ENCODE data around the gene FAM184A. TPM values are rescaled to one million over a fixed set of nuclear protein-coding genes. Genes with fewer than 3 reads are reported as not detected.

Gene FAM184A
- total RNA-seq, 1 experiment from 2014 or later = 8.6 TPM

DNA sequence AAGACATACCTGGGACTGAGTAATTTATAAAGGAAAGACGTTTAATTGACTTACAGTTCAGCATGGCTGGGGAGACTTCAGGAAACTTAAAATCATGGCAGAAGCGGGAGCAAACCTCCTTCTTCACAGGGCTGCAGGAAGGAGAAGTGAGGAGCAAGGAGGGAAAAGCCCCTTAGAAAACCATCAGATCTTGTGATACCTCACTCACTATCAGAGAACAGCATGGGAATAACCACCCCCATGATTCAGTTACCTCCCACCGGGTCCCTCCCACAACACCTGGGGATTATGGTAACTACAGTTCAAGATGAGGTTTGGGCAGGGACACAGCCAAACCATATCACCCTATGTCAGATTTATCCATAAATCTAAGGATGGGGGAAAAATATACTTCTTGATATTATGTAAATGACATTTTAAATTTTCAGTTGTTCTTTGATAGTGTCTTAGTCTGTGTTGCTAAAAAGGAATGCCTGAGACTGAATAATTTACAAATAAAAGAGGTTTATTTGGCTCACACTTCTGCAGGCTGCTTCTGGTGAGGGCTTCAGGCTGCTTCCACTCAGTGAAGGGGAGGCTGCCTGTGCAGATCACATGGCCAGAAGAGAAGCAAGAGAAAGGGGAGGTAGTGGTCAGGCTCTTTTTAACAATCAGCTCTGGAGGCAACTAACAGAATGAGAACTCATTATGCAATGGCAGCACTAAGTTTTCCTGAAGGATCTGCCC is 142.3 kb downstream of the FAM184A start:
- no peaks in the 10 kb centered on the region for H3K27me3 Mint-ChIP-seq (ENCODE audit: unreplicated experiment)
- peaks cover 30% of the 10 kb centered on the region for H3K4me1 Mint-ChIP-seq (ENCODE audit: low read depth, unreplicated experiment)
- peaks cover 31% of the 10 kb centered on the region for H3K36me3 Mint-ChIP-seq (ENCODE audit: insufficient read depth, unreplicated experiment)
- BruUV-seq (replicated peaks) = no TSS peak
- peak overlapping the region; percentile 62 for H3K27ac Mint-ChIP-seq (ENCODE audit: unreplicated experiment)
- CTCF ChIA-PET = no interaction called here
- TF ChIP-seq, protein P1, sequence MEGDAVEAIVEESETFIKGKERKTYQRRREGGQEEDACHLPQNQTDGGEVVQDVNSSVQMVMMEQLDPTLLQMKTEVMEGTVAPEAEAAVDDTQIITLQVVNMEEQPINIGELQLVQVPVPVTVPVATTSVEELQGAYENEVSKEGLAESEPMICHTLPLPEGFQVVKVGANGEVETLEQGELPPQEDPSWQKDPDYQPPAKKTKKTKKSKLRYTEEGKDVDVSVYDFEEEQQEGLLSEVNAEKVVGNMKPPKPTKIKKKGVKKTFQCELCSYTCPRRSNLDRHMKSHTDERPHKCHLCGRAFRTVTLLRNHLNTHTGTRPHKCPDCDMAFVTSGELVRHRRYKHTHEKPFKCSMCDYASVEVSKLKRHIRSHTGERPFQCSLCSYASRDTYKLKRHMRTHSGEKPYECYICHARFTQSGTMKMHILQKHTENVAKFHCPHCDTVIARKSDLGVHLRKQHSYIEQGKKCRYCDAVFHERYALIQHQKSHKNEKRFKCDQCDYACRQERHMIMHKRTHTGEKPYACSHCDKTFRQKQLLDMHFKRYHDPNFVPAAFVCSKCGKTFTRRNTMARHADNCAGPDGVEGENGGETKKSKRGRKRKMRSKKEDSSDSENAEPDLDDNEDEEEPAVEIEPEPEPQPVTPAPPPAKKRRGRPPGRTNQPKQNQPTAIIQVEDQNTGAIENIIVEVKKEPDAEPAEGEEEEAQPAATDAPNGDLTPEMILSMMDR (IDR thresholded peaks at IDR 0.05; ENCODE audit: unreplicated experiment) = no peak
- peaks cover 2% of the 10 kb centered on the region for H3K9me3 Mint-ChIP-seq (ENCODE audit: low read depth, unreplicated experiment)
- no peak for DNase-seq
- intact Hi-C loops (cut with micrococcal nuclease; ENCODE audit: unreplicated experiment) = no loop called here
- H3K4me3 Mint-ChIP-seq (ENCODE audit: low read depth, unreplicated experiment) = peak overlapping the region; percentile 86

DNA sequence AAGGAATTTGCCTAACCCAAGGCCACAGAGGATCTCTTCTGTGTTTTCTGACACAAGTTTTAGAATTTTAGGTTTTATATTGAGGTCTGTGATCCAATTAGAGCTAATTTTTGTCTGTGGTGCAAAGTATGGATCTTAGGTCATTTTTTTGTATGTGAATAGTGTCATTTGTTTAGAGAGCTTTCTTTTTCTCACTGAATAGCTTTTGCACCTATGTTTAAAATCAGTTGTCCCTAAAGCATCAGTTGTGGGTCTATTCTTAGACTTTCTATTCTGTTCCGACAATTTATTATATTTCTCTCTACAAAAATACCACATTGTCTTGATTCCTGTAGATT is 143.2 kb downstream of the FAM184A start:
- no TSS peak for BruUV-seq (replicated peaks)
- H3K27ac Mint-ChIP-seq (ENCODE audit: unreplicated experiment) = peak overlapping the region; percentile 62
- TF ChIP-seq, protein P1 (IDR thresholded peaks at IDR 0.05; ENCODE audit: unreplicated experiment) = no peak
- DNase-seq = no peak
- H3K27me3 Mint-ChIP-seq (ENCODE audit: unreplicated experiment) = no peaks in the 10 kb centered on the region
- H3K4me3 Mint-ChIP-seq (ENCODE audit: low read depth, unreplicated experiment) = peak overlapping the region; percentile 86
- CTCF ChIA-PET = no interaction called here
- H3K9me3 Mint-ChIP-seq (ENCODE audit: low read depth, unreplicated experiment) = peaks cover 2% of the 10 kb centered on the region
- H3K36me3 Mint-ChIP-seq (ENCODE audit: insufficient read depth, unreplicated experiment) = peaks cover 31% of the 10 kb centered on the region
- H3K4me1 Mint-ChIP-seq (ENCODE audit: low read depth, unreplicated experiment) = peaks cover 30% of the 10 kb centered on the region
- intact Hi-C loops (cut with micrococcal nuclease; ENCODE audit: unreplicated experiment) = no loop called here

DNA sequence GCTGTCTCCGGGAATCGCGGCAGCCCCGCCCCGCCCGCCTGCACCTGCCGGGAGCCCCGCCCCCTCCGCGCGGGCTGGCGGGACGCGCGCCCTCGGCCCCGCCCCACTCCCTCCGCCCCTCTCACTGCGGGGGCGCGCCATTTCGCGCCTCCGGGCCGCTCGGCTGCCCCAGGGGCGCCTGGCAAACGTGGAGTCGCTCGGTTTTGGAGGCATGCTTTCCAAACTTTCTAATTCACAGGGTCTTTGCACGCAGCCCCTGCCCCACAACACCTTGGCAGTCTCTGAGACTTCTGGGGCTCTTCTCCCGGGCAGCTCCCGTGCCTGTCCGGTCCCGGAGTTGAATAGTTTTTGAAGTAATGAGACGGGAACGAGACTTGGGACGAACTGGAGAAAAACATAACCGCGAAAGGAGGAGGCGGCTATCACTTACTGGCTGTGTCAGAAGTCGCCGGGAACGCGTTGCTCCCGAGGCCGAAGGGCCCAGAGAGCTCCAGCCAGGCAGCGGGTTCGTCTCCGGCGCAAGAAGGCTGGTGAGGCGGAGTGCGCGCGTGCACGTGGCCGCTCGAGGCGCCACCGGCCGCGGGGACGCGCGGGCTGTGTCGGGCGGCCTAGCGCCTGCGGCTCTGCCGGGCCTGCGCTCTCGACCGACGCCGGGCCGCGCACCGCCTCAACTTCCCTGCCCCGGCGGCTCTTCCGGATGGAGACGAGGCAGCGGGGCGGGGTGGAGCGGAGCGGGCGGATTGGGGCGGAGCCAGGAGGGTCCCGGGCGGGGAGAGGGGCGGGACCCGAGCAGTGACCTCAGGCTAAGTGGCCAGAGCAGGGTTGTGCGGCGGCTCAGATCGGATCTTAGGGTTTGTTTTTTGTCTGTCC is 143.8 kb downstream of the FAM184A start, which contains the start of gene MCM9:
TSS of gene MCM9 (minus strand) at position 699 of the 870 bp plus-strand sequence. CDS start 3,436 bp downstream, outside the sequence.
- Mint-ChIP-seq H3K4me3 (ENCODE audit: low read depth, unreplicated experiment) (peak within 1 kb of the TSS; percentile 86), H3K36me3 (ENCODE audit: insufficient read depth, unreplicated experiment) (peaks cover 31% of the 10 kb centered on the region), H3K9me3 (ENCODE audit: low read depth, unreplicated experiment) (peaks cover 2% of the 10 kb centered on the region), H3K27me3 (ENCODE audit: unreplicated experiment) (no peaks in the 10 kb centered on the region), H3K4me1 (ENCODE audit: low read depth, unreplicated experiment) (peaks cover 30% of the 10 kb centered on the region), H3K27ac (ENCODE audit: unreplicated experiment) (peak within 1 kb of the TSS; percentile 62)
- CTCF ChIA-PET = no interaction called here
- intact Hi-C loops (cut with micrococcal nuclease; ENCODE audit: unreplicated experiment) = loop anchor here (5.0 kb wide), 1 partner anchor 37 kb away; no protein-coding TSS in a partner anchor
- DNase-seq = peak; percentile 91
- TF ChIP-seq, protein P1 (IDR thresholded peaks at IDR 0.05; ENCODE audit: unreplicated experiment) = no peak
- no TSS peak for BruUV-seq (replicated peaks)

DNA sequence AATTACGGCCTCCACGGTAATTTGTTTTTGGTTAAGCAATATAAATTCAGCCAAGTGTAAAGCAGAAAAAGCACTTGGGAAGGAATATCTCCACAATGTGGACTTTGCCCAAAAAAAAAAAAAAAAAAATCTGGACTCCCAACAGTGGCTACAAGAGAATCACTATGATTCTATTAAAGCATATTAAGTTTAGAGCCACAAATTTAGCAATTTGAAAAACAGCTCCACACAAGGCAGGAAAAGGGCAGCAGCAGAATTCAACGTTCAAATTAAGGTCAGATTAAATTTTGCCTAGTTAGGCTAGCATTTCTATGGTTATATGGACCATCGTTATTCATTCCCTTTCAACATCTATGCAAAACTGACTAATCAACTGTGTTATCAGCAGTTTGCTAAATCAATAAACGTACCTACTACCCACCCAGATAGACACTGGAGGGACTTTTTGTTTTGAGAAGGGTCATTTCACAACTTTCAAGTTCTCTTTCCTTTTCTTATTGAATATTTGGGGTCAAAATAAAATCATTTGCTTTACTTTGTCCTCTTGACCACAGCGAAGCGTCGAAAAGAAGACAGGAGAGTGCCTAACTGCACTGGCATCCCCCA is 144.5 kb downstream of the FAM184A start:
- no peak for DNase-seq
- Mint-ChIP-seq H3K27ac (ENCODE audit: unreplicated experiment) (peak overlapping the region; percentile 42), H3K27me3 (ENCODE audit: unreplicated experiment) (no peaks in the 10 kb centered on the region), H3K4me1 (ENCODE audit: low read depth, unreplicated experiment) (peaks cover 30% of the 10 kb centered on the region), H3K9me3 (ENCODE audit: low read depth, unreplicated experiment) (peaks cover 2% of the 10 kb centered on the region), H3K36me3 (ENCODE audit: insufficient read depth, unreplicated experiment) (peaks cover 31% of the 10 kb centered on the region), H3K4me3 (ENCODE audit: low read depth, unreplicated experiment) (peak overlapping the region; percentile 86)
- CTCF ChIA-PET = no interaction called here
- intact Hi-C loops (cut with micrococcal nuclease; ENCODE audit: unreplicated experiment) = loop anchor here (5.0 kb wide), 1 partner anchor 37 kb away; no protein-coding TSS in a partner anchor
- BruUV-seq (replicated peaks) = TSS peak; percentile 34
- TF ChIP-seq, protein P1 (IDR thresholded peaks at IDR 0.05; ENCODE audit: unreplicated experiment) = no peak

Data from Calu3 (cell line).